DLD1 (cell line): ENCODE results near the gene CDK2AP2.
"Not testable (repeated sequence)": the region's sequence is repeated elsewhere in the genome, so short reads cannot be mapped to it uniquely, and the experiment has no call there.

Experiments
- in situ Hi-C: cut with HindIII; loops from 2 replicates; pipeline ENCODE4 v1.10.0; 2017; ENCODE audit warnings: low sequenced_read_pairs

The CDK2AP2 gene

DNA sequence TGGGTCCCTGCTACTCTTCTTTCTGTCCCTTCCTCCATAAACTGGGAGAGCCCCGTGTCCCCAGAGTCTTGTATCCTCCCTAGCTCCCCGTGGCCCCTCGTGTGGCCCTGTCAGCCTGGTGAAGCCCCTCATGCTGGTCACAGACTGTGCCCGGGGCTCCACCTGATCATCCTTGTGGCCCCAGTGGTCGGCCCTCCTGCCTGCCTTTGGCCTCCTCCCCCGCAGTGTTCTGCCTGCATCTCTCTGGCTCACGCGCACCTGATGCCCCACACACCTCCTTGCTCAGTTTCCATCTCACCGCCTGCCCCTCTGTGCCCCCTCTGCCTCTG lies 16.5 kb upstream of the CDK2AP2 start:
- in situ Hi-C loops, result no loop called here

DNA sequence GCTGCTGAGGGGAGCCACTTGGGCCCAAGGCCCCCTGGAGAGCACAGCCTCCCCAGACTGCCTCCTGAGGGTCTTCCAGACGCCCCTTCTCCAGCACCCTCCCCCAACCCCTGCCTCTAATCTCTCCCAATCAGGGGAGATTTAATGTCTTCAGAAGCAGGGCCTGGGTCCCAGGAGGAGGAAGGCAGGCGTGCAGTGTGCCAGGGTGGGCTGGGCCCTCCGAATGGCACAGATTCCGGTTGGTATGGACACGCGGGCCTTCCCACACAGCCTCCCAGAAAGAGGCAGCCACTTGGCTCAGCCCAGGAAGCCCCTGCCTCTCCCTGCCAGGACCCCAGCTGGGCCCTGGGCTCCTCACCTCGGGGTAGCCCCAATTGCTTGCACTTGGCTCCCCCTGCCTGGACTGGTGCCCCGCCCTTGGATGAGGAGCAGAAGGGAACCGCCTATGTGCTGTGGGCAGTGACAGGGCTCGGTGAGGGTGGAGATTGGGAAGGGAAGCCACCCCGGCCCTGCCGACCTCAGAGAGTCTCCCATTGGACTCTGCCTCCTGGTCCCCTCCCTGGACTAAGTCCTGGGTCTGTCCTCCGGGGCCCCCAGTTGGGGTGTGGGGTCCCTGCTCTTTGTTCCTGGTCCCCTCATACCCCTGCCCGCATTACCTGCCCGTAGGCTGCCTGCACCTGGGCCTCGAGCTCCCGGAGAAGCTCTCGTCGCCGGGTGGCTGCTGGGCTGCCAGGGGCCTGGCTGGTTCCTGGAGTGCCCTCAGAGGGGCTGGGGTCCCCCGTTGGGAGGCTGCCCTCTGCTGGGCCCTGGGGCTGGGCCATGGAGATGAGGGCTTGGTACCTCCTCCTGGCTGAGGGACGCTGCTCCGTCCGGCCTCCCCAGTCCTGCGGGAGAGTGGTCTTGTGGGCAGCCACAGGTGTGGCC lies 15.9 kb upstream of the CDK2AP2 start:
- in situ Hi-C loops, result no loop called here

DNA sequence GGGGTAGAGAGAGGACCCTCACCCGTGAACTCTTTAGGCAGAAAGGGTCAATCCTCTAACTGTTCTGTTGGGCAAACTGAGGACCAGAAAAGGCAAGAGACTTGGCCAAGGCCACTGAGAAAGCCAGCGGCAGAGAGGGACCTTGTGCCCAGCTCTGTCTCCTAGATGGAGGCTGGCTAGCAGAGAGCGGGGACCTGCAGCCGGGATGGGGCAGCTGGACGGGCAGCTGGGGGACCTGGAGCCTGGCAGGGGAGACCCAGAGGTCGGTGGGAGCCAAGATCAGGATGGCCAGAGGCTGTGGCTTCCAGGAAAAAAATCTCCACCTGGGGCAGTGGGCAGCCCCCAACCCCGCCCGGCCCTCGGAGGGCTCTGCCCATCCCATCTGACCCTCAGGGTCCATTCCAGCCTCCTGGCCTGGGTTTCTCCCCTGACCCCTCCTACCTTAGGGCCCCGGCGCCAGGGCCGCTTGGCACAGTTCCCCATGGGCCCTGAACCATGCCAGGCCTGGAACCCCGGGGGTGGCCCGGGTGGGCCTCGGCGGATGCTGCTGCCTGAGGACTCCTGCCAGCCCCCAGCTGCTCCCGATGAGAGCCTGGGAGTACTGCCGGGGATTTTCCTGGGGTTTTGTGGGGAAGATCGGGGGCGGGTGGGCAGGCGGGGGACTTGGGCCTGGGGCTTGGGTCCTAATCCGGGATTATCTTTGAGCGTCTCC lies 15.0 kb upstream of the CDK2AP2 start, which contains the start of gene CABP2:
TSS of gene CABP2 (minus strand) at position 603 of the 712 bp plus-strand sequence. CDS start at position 483, 120 bp downstream.
- in situ Hi-C loops, result no loop called here

DNA sequence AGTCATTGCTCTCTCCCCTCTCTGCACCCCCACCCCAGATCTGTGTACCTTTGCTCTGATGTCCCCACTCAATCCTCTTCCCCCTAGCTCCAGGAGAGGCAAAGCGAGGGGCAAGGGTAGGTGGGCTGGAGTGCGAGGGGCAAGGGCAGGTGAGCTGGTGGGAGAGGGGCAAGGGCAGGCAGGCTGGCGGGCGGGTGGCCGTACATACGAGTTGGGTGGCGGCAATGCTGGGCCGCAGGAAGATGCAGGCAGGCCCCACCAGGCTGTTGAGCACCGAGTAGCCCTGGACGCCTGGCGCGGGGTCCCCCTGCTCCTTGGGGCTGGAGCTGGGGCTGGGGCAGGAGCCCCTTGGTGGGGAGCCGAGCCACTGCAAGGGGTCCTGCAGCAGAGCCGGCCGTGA lies 14.4 kb upstream of the CDK2AP2 start:
- in situ Hi-C loops, result no loop called here

DNA sequence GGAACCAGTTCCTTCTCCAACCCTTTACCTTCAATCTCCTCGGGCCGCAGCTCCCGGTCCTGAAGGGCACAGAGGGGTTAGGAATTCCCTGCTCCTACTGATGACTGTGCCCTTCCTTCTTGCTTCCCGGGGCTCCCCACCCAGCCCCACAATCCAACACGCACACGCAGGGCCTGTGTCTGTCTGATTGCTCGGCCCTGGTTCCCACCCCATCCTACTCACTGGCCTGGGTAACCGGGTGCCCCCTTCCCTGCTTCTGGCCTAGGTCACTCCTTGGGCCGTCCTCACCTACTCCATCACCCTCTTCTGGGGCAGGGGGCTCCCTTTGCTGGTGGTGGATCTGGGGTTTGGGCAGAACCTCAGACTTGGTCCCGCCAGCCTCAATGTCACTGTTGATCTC lies 14.0 kb upstream of the CDK2AP2 start:
- in situ Hi-C loops, result no loop called here

DNA sequence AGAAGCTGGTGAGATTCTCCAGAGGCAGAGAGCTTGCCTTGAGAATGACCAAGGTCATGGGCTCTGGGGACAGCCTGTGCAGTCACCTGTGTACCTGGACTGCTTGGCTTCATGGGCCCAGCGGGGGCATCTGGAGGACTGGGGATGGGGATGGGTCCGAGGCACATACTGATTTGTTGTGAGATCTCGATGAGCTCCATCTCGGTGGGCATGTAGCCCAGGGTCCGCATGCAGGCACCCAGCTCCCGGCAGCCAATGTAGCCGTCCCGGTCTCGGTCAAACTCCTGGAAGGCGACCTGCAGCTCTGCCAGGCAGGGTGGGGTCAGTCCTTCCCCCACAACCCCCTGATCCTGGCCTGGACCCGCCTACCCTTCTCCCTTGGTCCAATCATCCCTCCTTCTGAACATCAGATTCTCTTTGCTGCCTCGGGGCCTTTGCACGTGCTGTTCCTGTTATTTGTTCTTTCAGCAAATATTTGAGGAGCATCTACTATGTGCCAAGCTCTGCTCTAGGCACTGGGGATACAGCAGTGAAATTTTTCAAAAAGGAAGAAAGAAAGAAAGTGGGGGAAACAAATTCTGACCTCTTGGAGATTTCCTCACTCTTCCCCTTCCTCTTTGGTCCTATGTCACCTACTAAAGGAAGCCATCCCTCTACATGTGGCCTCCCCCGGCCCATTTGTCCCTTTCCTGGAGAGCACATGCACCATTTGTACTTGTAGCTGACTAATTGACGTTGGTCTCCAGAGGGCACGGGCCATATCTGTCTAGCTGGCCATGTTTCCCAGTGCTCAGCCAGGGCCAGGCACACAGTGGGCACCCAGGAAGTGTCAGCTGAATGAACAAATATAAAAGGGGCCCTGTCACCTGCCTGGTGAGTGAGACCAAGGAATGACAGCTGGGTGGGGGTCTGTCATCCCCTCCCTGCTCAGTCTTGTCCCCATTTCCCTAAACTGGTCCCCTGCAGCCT lies 13.2 kb upstream of the CDK2AP2 start:
- in situ Hi-C loops, result no loop called here

DNA sequence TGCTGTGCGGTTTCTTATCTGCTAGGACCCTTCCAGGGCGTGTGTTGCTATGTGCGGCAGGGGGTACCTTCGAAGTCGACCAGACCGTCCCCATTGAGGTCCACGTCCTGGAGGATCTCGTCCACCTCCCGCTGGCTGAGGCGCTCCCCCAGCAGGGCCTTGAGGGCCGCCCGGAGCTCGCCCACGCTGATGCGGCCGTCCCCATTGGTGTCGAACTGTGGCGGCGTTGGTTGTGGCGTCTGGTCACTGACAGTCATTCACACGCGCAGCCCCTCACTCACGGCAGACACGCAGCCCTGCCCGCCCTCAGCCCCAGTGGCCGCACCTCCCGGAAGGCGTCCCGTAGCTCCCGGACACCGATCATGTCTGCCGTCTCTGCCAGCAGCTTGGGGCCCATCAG lies 11.8 kb upstream of the CDK2AP2 start:
- in situ Hi-C loops, result no loop called here

DNA sequence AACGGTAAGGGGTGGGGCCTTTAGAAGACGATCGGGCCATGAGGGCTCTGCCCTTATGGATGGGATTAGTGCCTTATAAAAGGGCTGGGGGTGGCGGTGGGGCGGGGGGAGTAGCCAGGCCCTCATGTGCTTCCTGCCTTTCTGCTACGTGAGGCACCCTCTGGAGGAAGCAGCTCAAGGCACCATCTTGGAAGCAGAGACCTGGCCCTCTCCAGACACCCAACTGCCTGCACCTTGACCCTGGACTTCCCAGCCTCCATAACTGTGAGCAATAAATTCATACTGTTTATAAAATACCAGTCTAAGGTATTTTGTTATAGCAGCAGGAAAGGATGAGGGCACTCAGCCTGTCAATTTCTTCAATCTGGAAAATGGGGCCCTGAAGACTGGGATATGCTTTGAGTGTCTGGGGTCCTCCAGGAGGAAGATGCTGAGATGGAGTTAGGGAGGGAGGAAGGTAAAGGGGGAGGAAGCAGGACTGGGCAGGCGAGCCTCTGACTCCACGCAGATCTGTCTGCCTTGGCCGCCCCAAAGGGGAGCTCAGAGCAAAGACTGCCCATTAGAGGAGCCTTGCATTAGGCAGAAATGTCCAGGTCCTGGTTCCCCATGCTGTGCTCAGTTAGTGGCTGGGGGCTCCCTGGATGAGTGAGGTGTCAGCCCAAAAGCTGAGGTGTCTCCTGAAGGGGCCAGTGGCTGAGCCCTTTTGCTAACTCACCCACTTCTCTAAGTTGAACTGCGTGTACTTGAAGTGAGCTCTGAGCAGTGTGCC lies 10.0 kb upstream of the CDK2AP2 start:
- in situ Hi-C loops, result no loop called here

DNA sequence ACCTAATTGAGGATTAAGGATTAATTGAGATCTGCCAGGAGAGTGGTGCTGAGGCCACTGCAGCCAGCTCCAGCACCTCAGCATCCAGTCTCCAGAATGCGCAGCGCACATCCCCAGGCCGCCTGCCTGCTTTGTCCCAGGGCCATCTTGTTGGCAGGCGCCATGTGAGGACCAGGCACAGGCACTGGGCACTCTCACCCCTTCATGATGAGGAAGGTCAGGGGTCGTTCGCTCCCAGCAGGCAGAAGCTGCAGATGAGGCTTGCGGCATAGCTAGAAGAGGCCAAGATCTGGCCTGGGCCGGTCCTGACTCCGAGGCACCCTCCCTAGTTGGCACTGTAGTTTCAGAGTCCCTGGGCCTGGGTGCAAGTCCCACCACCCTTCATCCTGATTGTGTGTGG lies 8.8 kb upstream of the CDK2AP2 start:
- in situ Hi-C loops, result no loop called here

DNA sequence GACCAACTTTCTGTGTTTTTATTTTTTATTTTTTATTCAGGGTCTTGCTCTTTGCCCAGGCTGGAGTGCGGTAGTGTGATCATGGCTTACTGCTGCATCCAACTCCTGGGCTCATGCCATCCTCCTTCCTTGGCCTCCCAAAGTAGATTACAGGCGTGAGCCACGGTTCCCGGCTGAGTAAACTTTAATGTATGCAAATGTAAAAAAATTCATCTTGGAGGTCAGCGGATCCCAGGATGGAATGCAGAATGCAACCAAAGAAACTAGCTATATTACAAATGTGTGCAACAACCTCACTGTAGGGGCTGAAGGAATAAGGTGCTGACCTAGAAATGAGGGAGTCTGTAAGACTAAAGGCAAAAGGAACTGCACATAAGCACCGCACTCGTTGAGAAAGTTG lies 6.2 kb upstream of the CDK2AP2 start:
- in situ Hi-C loops, result no loop called here

DNA sequence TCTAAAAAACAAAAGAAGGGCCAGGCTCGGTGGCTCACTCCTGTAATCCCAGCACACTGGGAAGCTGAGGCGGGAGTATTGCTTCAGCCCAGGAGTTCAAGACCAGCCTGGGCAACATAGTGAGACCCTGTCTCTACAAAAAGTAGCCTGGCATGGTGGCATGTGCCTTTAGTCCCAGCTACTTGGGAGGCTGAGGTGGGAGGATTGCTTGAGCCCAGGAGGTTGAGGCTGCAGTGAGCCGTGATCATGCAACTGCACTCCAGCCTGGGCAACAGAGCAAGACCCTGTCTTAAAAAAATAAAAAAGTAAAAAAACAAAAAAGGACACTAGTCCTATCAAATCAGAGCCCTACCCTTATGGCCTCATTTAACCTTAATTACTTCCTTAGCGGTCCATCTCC lies 3.6 kb upstream of the CDK2AP2 start:
- in situ Hi-C loops, result not testable (repeated sequence)

DNA sequence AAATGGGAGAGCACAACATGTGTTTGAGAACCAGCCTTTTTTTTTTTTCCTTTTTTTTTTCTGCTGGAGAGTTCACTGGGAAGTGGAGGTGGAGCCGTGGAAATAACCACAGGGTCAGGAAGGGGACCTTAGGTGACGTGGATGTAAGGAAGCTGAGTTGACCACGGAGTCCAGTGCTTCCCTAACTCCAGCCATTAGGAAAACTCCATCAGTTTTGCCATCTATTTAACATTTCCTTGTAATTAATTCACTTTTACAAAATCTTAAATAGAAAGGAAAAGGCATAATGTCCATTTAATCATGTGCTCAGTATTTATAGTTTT lies 2.0 kb upstream of the CDK2AP2 start:
- in situ Hi-C loops, result no loop called here

DNA sequence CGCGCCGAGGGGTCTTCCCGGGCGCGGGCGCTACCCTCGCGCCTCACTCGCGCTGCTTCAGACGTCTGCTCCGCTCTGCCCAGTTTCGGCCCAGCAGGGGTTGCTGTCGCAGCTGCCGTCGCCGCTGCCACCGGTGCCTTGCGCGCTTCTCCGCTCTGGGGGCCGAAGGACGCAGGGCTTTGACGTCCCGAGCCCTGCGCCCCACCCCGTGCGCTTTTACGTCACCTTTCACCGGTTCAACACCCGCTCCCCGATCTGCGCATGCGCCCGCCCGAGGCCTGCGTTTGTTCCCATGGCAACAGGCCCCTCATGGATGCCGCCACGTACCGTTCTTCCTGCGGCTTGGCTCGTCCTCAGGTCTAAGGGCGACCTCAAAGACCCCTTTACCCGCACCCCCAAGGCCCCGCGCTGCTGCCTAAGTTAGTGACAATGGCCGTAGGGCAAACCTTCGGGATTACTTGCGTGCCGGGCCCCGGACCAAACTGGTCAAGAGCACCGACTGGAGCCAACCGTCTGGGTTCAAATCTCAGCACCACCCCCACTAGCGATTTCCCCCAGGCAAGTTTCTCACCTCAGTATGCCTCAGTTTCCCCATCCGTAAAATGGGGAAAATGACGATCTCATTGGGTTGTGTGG lies 642 bp upstream of the CDK2AP2 start:
- in situ Hi-C loops, result no loop called here

DNA sequence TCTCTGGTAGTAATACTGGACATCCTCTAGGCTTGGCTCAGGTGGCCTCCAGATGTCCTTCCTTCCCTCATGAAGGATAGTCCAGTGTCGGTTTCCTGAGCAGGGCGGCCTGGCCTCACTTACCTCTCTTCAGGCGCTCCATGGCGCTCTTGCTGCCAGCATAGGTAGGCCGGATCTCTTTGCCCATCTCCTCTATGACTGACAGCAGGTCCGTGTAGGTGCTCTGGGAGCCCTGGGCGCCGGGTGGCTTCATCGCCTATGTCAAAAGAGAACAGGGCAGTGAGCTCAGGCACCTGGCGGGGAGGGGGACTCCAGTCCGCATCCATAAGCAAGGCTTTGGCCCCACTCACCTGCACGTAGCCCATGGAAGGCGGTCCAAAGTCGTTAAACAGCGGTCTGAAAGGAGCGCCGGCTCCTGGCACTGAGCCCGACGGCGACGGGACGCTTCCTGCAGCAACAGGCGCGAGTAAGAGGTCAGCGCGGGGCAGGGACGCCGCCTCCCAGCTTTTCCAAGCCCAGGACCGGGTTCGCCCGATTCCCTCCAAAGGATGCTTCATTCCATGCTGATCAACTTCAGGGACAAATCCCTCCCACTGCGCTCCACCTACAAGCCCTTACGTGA lies 609 bp downstream of the CDK2AP2 start:
- in situ Hi-C loops, result no loop called here

DNA sequence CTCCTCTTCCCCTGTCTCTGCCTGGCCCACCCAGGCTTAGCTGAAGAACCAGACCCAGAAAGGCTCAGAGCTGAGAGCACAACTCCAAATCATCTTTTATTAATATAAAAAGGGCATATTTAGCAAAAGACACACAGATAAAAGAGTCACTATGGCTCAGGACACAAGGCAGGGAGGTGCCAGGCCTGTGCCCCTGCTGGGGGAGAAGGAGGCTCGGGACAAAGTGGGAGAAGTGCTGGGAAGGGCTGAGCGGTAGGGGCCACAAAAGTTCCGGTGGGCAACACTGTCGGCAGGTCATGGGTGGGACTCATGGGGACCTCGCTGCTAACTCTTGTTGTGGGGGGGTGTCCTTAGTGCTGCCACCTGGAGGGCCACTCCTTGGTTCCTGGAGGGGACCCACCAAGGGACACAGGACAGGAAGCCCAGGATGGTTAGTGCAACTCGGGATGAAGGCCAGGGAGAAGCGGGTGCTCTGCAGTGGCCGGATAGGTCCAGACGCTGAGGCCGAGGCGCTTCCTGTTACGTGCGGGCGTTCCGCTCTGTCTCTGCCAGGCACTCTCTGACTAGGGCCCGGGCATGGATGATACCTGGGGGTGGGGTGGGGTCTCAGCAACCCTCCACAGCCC lies 1.4 kb downstream of the CDK2AP2 start:
- in situ Hi-C loops, result no loop called here

DNA sequence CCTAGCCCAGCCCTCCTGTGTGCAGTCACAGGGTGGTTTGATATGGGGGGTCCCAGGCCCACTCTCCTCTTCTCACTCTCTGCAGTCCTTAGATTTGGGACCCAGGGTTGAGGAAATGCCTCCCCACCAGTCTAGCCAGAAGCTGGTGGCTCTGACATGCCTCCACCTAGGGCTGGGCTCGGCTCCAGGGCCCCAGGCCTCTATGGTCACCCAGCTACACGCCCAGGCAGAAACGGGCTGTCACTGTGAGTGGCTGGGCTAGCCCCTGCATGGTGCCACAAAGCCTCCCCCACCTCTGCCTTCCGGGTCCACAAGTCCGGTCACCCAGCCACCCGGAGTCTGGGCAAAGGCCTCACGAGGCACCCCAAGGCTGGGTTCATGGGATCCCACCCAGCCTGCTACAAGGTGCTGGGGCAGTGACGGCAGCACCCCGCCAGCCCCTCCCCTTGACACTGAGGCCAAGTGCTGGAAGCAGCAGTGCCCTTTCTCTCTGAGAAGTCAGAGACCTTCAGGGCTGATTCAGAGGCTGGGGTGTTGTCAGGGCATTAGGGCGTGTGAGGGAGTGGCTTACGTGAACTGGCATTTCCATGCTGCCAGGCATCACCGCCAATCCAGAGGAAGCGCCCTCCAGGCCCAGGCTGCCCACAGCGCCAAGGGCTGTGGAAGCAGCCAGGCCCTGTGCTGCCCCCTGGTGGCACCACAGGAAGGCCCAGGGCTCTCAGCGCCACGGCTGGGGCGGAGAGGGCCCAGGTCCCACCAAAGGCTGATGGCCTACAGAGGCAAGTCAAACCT lies 2.2 kb downstream of the CDK2AP2 start:
- in situ Hi-C loops, result no loop called here

DNA sequence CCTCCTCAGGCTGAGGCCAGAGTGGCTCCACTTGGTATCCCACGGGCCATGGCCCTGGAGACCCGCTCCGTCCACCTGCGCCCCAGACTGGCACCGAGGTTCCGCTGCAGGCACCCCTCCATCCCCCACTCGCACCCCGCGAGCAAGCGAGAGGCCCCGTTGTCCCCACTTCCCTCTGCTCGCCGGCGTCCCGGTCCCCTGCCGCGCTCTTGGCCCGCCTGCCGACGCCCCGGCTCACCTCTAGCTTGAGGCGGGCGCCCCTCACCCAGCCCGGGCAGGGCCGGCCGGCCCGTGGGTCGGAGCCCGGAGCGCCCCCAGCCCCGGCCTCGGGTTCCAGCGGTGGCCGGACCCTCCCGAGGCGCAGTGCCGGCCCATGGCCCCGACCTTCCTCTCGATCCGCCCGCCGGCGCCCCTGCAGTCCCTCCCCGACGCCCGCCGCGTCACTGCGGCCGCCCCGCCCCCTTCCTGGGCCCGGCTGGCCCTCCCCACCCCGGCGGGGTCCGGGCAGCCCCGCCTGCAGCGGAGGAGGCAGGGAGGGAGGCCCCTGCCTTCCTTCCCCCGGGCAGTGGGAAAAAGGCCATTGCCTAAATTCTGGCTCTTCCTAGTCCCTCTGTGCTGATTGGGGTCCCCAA lies 2.9 kb downstream of the CDK2AP2 start, which contains the start of gene PITPNM1:
TSS of gene PITPNM1 (minus strand) at position 414 of the 632 bp plus-strand sequence. CDS start 1,183 bp downstream, outside the sequence.
- in situ Hi-C loops, result no loop called here
